ENCODE results near the gene SMYD3.
"Not testable (repeated sequence)": the region's sequence is repeated elsewhere in the genome, so short reads cannot be mapped to it uniquely, and the experiment has no call there.

Gene SMYD3

GRCh38 chr1:245750261-245750660 is 756.8 kb downstream of the SMYD3 start:
- no peak for FAIRE-seq

GRCh38 chr1:245749053-245749452 is 758.0 kb downstream of the SMYD3 start:
- FAIRE-seq, result no peak

- no peak for FAIRE-seq
These were observed 758.4 kb downstream of the SMYD3 start for GRCh38 chr1:245748646-245749045.

GRCh38 chr1:245748240-245748639 is 758.8 kb downstream of the SMYD3 start:
- FAIRE-seq, result no peak

GRCh38 chr1:245742896-245743295 is 764.2 kb downstream of the SMYD3 start:
- no peak for FAIRE-seq

- FAIRE-seq, result not testable (repeated sequence)
These were observed 766.7 kb downstream of the SMYD3 start for GRCh38 chr1:245740336-245740735.

GRCh38 chr1:245730801-245731200 is 776.3 kb downstream of the SMYD3 start:
- FAIRE-seq, result peak; percentile 31

GRCh38 chr1:245728035-245728434 is 779.0 kb downstream of the SMYD3 start:
- FAIRE-seq, result not testable (repeated sequence)

- FAIRE-seq, result no peak
These were observed 785.6 kb downstream of the SMYD3 start for GRCh38 chr1:245721488-245721887.

- FAIRE-seq, result no peak
These were observed 788.1 kb downstream of the SMYD3 start for GRCh38 chr1:245718951-245719350.

GRCh38 chr1:245718123-245718522 is 789.0 kb downstream of the SMYD3 start:
- FAIRE-seq, result no peak

GRCh38 chr1:245717611-245718010 is 789.5 kb downstream of the SMYD3 start:
- no peak for FAIRE-seq

GRCh38 chr1:245716561-245716960 is 790.5 kb downstream of the SMYD3 start:
- no peak for FAIRE-seq

- FAIRE-seq, result no peak
These were observed 791.1 kb downstream of the SMYD3 start for GRCh38 chr1:245715970-245716369.

- no peak for FAIRE-seq
These were observed 791.8 kb downstream of the SMYD3 start for GRCh38 chr1:245715291-245715701.

- FAIRE-seq, result not testable (repeated sequence)
These were observed 793.1 kb downstream of the SMYD3 start for GRCh38 chr1:245714027-245714426.

- FAIRE-seq, result no peak
These were observed 795.8 kb downstream of the SMYD3 start for GRCh38 chr1:245710961-245711903.

GRCh38 chr1:245707941-245708340 is 799.1 kb downstream of the SMYD3 start:
- FAIRE-seq, result no peak

- FAIRE-seq, result no peak
These were observed 802.3 kb downstream of the SMYD3 start for GRCh38 chr1:245704765-245705164.

GRCh38 chr1:245704341-245704740 is 802.7 kb downstream of the SMYD3 start:
- FAIRE-seq, result no peak

GRCh38 chr1:245702346-245702745 is 804.7 kb downstream of the SMYD3 start:
- no peak for FAIRE-seq

- no peak for FAIRE-seq
These were observed 805.4 kb downstream of the SMYD3 start for GRCh38 chr1:245701631-245702030.

- no peak for FAIRE-seq
These were observed 806.4 kb downstream of the SMYD3 start for GRCh38 chr1:245700631-245701030.
